ENCODE measurements around the gene HLA-DOA. TPM values are rescaled to one million over a fixed set of nuclear protein-coding genes. Genes with fewer than 3 reads are reported as not detected.

Gene HLA-DOA
- total RNA-seq, 1 experiment from 2014 or later: not detected

GRCh38 chr6:33024521-33024920, 15.1 kb upstream of the HLA-DOA start:
- no peaks in the 10 kb centered on the region for H3K27me3 ChIP-seq (replicated peaks; ENCODE audit: control insufficient read depth, insufficient read depth, low read length)
- ChIA-PET POLR2A (no interaction called here), CTCF (no interaction called here)

DNA sequence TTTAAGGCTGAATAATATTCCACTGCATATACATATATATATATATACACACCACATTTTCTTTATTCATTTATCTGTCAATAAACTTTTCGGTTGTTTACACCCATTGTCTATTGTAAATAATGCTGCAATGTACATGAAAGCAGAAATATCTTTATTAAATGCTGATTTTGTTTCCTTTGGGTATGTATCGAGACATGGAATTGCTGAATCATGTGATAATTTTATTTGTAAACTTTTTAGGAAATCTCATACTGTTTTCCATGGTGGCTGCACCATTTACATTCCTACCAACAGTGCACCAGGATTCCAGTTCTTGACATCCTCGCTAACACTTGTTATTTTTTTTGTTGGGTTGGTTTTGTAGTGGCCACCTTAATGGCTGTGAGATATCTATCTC, 14.1 kb upstream of the HLA-DOA start:
- Mint-ChIP-seq H3K27ac (ENCODE audit: unreplicated experiment) (no peak overlapping the region), H3K36me3 (ENCODE audit: insufficient read depth, unreplicated experiment) (no peaks in the 10 kb centered on the region), H3K4me1 (ENCODE audit: low read depth, unreplicated experiment) (no peaks in the 10 kb centered on the region), H3K9me3 (ENCODE audit: unreplicated experiment) (no peaks in the 10 kb centered on the region), H3K4me3 (ENCODE audit: unreplicated experiment) (no peak overlapping the region), H3K27me3 (ENCODE audit: insufficient read depth, unreplicated experiment) (peaks cover 9% of the 10 kb centered on the region)
- POLR2A ChIA-PET: no interaction called here
- Histone ChIP-seq H3K4me1 (no peaks in the 10 kb centered on the region), H3K27me3 (replicated peaks; ENCODE audit: control insufficient read depth, insufficient read depth, low read length) (no peaks in the 10 kb centered on the region), H3K36me3 (ENCODE audit: control insufficient read depth, insufficient read depth, low read length) (no peaks in the 10 kb centered on the region), H3K9me3 (no peaks in the 10 kb centered on the region), H3K4me3 (ENCODE audit: low read depth, low read length) (no peak overlapping the region)
- DNase-seq: no peak
- TF ChIP-seq, protein P1, sequence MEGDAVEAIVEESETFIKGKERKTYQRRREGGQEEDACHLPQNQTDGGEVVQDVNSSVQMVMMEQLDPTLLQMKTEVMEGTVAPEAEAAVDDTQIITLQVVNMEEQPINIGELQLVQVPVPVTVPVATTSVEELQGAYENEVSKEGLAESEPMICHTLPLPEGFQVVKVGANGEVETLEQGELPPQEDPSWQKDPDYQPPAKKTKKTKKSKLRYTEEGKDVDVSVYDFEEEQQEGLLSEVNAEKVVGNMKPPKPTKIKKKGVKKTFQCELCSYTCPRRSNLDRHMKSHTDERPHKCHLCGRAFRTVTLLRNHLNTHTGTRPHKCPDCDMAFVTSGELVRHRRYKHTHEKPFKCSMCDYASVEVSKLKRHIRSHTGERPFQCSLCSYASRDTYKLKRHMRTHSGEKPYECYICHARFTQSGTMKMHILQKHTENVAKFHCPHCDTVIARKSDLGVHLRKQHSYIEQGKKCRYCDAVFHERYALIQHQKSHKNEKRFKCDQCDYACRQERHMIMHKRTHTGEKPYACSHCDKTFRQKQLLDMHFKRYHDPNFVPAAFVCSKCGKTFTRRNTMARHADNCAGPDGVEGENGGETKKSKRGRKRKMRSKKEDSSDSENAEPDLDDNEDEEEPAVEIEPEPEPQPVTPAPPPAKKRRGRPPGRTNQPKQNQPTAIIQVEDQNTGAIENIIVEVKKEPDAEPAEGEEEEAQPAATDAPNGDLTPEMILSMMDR (IDR thresholded peaks at IDR 0.05; ENCODE audit: insufficient read depth in 1 of 2, low read depth in 1 of 2, low read length in 1 of 2, severe bottlenecking in 1 of 2, unreplicated experiment in 1 of 2): no peak
- no TSS peak for BruUV-seq (replicated peaks)
- CTCF ChIA-PET: no interaction called here
- intact Hi-C loops (cut with micrococcal nuclease; ENCODE audit: unreplicated experiment): no loop called here

More at GRCh38 chr6:33024521-33024920, 15.1 kb upstream of the HLA-DOA start:
- H3K4me3 ChIP-seq (ENCODE audit: low read depth, low read length): no peak overlapping the region
- Mint-ChIP-seq H3K4me3 (ENCODE audit: unreplicated experiment) (no peak overlapping the region), H3K36me3 (ENCODE audit: insufficient read depth, unreplicated experiment) (no peaks in the 10 kb centered on the region), H3K9me3 (ENCODE audit: unreplicated experiment) (no peaks in the 10 kb centered on the region), H3K27ac (ENCODE audit: unreplicated experiment) (no peak overlapping the region), H3K27me3 (ENCODE audit: insufficient read depth, unreplicated experiment) (peaks cover 14% of the 10 kb centered on the region), H3K4me1 (ENCODE audit: low read depth, unreplicated experiment) (no peaks in the 10 kb centered on the region)
- TF ChIP-seq, protein P1 (IDR thresholded peaks at IDR 0.05; ENCODE audit: insufficient read depth in 1 of 2, low read depth in 1 of 2, low read length in 1 of 2, severe bottlenecking in 1 of 2, unreplicated experiment in 1 of 2): no peak
- intact Hi-C loops (cut with micrococcal nuclease; ENCODE audit: unreplicated experiment): no loop called here
- no peaks in the 10 kb centered on the region for H3K36me3 ChIP-seq (ENCODE audit: control insufficient read depth, insufficient read depth, low read length)
- no peak for DNase-seq
- H3K4me1 ChIP-seq: no peaks in the 10 kb centered on the region
- BruUV-seq (replicated peaks): no TSS peak
- H3K9me3 ChIP-seq: no peaks in the 10 kb centered on the region

DNA sequence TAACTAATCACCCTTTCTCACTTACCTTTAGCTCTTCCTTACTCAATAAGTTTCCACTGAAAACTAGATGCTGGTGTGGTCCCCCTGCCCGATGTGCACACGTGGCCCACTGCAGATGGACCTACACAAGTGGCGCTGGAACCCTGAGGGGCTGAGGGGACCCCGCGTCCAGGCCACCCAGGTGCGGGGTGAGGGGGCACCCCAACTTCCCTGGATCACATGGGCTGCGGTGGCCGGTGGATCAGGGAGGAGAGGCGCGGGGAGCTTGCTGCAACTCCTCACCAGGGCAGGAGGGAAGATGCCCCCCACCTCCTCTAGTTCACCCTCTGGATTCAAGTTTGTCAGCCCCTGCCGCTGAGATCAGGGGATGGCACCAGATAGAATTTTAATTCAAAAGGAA, 12.5 kb upstream of the HLA-DOA start:
- H3K36me3 ChIP-seq (ENCODE audit: control insufficient read depth, insufficient read depth, low read length): no peaks in the 10 kb centered on the region
- H3K4me1 Mint-ChIP-seq (ENCODE audit: low read depth, unreplicated experiment): no peaks in the 10 kb centered on the region
- ChIA-PET CTCF (no interaction called here), POLR2A (no interaction called here)
- TF ChIP-seq, protein P1 (IDR thresholded peaks at IDR 0.05; ENCODE audit: insufficient read depth in 1 of 2, low read depth in 1 of 2, low read length in 1 of 2, severe bottlenecking in 1 of 2, unreplicated experiment in 1 of 2): no peak
- no peak for DNase-seq
- intact Hi-C loops (cut with micrococcal nuclease; ENCODE audit: unreplicated experiment): no loop called here
- no peaks in the 10 kb centered on the region for H3K27me3 ChIP-seq (replicated peaks; ENCODE audit: control insufficient read depth, insufficient read depth, low read length)
- no peaks in the 10 kb centered on the region for H3K9me3 Mint-ChIP-seq (ENCODE audit: unreplicated experiment)
- H3K4me3 Mint-ChIP-seq (ENCODE audit: unreplicated experiment): no peak overlapping the region
- no peak overlapping the region for H3K27ac Mint-ChIP-seq (ENCODE audit: unreplicated experiment)
- peaks cover 10% of the 10 kb centered on the region for H3K27me3 Mint-ChIP-seq (ENCODE audit: insufficient read depth, unreplicated experiment)
- H3K4me3 ChIP-seq (ENCODE audit: low read depth, low read length): no peak overlapping the region
- BruUV-seq (replicated peaks): no TSS peak
- no peaks in the 10 kb centered on the region for H3K9me3 ChIP-seq
- H3K36me3 Mint-ChIP-seq (ENCODE audit: insufficient read depth, unreplicated experiment): no peaks in the 10 kb centered on the region
- no peaks in the 10 kb centered on the region for H3K4me1 ChIP-seq

Measured in Caco-2 (cell line).